NCI-H2171 (cell line): ENCODE results near the gene POP5.
"Not testable (repeated sequence)": the region's sequence is repeated elsewhere in the genome, so short reads cannot be mapped to it uniquely, and the experiment has no call there.

ENCODE experiments used
- DNase-seq: peaks from one replicate; lab custom pipeline; 2025; lab: John Stamatoyannopoulos, UW

POP5 gene, protein sequence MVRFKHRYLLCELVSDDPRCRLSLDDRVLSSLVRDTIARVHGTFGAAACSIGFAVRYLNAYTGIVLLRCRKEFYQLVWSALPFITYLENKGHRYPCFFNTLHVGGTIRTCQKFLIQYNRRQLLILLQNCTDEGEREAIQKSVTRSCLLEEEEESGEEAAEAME

DNA sequence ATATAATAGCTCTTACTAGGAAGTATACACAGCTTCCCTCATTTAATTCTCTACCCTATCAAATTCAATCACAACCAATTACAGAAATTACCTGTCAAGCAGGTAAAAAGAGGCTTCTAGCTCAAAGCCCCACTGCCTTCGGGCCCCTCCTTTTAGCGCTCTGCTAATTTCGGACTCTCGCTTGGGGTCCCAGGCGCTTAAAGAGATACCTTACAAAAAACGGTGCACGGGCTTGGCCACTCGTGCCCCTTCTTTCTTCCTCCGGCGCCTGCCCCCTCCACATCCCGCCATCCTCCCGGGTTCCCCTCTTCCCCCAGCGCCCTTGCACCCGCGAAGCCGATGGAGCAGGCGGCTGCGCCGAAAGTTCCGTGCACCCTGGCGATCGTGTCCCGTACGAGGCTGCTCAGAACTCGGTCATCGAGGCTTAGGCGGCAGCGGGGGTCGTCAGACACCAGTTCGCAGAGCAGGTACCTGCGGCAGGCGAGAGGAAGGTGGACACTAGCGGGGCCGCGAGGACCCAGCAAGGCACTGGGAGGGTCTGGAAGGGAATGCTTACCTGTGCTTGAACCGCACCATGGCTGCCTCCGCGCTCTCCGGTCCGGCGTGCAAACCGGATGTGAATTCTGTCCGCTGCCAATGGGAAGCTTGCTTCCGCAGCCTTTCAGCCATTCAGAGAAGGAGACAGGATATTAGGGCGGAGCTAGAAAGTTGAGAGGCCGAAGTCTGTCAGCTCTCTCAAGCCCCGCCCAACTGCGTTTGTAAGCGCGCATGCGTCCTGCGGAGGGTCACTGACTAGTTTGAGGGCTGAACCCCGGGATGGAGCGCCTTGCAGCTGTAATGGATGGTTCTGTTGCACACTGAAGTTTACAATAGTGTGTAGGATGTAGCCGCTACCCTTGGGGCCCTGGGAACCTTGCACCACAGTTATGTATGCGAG, at the start of gene POP5:
TSS of gene POP5 (minus strand) at position 616 of the 937 bp plus-strand sequence. CDS start at position 576, 40 bp downstream.
- DNase-seq: peak; percentile 97

DNA sequence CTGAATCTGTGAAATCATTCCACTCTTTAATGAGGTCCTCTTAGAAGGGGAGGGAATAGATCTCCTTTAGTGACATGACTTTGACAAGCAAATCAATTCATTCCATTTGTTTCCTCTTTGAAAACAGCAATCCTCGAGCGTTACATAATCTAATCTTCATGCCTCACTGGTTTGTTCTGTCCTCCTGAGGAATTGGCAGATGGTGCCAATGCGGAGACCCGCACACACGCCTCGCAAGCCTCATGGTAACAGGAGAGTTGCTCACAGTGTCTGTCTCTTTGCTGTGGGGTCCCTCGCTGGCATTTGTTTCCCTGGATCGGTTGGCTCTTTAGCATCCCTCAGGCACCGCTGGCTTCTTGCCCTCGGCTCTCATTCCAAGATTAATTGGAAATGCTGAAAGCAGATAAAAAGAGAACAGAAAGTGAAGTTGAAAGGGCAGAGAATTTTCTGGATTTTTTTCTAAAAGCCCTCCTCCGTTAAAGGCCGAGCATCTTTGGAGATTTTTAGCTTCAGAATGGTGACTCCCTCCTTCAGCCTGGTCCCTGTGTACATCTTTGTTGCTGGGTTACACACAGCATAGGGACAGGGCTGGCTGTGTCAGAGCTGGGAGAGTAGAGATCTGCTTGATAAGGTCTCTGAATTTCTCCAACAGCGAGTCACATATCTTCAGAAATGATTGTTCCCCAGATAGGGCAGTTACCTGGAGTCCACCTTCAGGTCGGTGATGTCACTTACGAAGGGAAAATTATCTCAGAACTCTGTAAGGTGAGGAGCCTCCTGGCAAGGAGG, 49.1 kb upstream of the POP5 start:
- peak; percentile 79 for DNase-seq

DNA sequence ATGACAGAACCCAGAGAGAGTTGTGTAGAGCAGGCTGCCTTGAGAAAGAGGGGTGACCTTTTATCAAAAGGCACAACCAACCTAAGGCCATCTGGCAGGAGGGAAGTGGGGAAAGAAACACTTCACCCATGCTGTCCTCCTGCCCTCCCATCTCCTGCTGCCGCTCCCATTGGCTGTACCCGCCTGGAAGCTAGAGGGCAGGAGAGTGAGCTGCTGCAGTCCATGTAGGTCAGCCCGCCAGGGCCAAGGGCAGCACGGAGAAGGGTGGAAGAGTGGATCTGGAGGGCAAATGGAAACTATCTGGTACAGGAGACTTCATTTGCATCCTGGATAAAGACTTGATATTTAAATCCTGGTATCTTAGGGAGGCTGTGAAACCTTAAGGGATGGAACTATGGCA, 47.7 kb upstream of the POP5 start:
- no peak for DNase-seq

DNA sequence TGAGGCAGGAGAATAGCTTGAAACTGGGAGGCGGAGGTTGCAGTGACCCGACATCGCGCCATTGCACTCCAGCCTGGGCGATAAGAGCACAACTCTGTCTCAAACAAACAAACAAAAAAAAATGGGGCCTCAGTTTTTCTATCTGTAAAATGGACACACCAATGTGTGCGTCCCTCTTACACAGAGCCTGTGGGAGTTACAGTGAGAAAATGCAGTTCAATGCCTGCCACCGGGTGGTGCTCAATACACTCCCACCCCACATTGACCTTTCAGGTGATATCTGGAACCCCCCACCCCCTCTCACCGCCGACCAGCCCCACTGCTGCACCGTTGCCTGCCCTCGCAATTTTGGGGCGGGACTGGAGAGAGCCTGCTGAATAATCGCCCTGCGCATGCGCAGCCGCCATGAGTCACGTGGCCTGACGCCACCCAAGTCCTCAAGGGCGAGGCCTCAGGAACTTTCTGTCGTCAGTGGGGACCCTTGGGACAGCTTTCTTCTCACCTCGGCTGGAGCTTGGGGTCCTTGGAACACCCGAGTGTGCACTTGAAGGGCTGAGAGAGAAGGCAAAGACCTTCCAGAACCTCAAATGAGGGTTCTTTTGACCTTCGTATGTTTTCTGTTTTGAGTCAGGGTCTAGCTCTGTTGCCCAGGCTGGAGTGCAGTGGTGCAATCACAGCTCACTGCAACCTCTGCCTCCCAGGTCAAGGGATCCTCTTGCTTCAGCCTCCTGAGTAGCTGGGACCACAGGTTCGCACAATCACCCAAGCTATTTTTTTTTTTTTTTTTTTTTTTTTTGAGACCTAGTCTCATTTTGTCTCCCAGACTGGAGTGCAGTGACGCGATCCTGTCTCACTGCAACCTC, 44.6 kb upstream of the POP5 start:
- DNase-seq: no peak

DNA sequence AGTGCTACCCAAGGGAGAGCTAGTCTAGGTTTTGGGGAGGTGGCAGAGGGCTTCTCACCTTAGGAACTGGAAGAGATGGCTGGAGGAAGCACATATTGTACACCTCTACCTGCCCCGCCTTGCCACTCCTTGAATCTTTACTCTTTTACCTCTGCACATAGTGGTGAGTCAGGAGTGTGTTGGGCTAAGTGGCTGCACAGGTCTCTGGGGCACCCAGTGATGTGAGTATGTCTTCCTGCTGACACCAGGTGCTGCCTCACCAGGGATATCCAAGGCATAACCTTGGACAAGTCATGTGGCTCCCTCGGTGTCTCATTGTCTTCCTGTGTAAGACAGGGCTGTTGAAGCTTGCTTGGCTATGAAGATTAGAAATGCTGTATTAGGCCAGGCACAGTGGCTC, 39.4 kb upstream of the POP5 start:
- no peak for DNase-seq

DNA sequence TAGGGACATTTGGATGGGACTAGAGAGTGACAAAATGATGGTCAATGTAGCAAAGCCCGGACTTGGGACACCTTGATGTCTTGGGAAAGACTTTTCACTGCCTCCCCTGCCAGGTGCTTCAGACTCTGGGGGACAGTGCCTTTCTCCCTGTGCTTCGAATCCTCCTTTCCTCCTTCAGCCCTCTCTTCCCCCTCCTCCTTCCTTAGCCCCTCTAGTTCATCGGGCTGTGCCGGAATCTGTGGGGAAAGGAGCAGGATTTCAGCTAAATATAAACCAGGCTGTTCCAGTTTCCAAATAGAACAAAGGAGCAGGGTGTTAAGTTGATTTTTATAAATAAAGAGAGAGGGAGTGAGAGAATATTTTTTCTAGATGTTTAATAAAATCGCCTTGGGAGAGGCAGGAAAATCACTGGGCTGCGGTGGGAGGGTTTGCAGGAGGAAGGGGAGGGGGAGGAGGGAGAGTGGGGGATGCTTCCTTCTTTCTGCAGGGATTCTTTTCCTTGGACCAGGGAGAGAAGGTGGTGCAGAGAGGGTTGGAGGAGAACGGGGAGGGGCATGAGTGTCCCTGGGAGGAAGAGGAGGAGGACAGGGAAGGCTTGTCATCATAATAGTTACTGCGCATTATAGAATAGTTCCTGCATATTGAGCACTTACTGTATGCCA, 37.9 kb upstream of the POP5 start:
- no peak for DNase-seq

DNA sequence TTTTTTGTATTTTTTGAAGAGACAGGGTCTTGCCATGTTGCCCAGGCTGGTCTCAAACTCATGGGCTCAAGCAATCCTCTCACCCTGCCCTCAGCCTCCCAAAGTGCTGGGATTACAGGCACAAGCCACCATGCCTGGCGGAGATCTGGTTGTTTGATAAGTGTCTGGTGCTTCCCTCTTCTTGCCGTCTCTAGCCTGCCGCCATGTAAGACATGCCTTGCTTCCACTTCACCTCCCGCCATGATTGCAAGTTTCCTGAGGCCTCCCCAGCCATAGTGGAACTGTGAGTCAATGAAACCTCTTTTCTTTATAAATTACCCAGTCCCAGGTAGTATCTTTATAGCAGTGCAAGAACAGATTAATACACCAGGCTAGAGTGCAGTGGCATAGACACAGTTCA, 36.6 kb upstream of the POP5 start:
- not testable (repeated sequence) for DNase-seq

DNA sequence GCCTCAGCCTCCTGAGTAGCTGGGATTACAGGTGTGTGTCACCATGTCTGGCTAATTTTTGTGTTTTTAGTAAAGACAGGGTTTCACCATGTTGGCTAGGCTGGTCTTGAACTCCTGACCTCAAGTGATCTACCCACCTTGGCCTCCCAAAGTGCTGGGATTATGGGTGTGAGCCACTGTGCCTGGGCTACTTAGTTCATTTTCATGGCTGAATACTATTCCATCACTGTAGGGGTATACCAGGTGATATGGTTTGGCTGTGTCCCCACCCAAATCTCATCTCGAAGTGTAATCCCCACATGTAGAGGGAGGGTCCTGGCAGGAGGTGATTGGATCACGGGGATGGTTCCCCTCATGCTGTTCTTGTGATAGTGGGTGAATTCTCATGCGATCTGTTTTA, 36.0 kb upstream of the POP5 start:
- not testable (repeated sequence) for DNase-seq

DNA sequence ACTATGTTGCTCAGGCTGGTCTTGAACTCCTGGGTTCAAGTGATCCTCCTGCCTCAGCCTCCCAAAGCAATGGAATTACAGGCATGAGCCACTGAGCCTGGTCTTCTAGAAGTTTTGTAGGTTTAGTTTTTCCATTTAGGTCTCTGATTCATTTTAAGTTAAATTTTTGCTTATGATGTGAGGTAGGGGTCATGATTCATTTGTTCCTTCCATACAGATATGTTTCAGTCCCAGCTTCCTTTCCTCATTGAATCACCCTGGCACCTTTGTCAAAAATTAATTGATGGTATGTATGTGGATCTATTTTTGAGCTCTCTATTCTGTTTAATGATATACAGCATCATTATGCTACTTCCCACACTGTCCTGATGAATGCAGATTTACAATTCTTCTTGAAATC, 33.6 kb upstream of the POP5 start:
- DNase-seq: no peak

DNA sequence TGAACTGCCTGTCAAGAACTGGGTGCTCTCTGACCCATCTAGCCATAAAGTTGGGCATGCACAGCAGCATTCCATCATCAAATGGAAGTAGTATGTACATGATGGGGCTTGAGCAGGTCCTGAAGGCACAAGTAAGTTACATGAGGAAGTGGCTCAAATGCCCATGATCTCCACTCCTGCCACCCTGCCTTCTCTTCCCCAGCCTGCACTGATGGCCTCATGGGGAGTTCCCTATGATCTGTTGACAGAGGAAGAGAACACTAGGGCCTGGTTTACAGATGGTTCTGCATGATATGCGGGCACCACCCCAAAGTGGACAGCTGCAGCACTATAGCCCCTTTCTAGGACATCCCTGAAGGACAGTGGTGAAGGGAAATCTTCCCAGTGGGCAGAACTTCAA, 30.3 kb upstream of the POP5 start:
- DNase-seq: not testable (repeated sequence)

DNA sequence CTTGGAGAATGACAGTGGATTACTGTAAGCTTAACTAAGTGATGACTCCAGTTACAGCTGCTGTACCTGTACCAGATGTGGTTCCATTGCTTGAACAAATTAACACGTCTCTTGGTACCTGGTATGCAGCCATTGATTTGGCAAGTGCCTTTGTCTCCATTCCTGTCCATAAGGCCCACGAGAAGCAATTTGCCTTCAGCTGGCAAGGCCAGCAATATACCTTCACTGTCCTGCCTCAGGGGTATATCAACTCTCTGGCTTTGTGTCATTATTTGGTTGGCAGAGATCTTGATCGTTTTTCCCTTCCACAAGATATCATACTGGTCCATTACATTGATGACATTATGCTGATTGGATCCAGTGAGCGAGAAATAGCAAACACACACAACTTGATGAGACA, 29.4 kb upstream of the POP5 start:
- no peak for DNase-seq

DNA sequence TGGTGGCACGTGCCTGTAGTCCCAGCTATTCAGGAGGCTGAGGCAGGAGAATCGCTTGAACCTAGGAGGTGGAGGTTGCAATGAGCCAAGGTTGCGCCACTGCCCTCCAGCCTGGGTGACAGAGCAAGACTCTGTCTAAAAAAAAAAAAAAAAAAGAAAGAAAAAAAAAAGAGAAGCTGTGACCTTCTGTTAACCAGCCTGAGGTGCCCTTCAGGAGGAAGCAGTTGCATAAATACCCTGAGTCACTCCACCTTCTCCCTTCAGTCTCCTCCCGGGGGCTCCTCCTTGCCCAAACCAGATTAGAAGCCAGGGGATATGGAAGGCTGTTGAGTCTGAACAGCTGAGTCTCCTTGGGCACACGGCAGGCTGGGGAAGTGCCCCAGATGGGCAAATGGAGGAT, 21.2 kb upstream of the POP5 start:
- DNase-seq: not testable (repeated sequence)

DNA sequence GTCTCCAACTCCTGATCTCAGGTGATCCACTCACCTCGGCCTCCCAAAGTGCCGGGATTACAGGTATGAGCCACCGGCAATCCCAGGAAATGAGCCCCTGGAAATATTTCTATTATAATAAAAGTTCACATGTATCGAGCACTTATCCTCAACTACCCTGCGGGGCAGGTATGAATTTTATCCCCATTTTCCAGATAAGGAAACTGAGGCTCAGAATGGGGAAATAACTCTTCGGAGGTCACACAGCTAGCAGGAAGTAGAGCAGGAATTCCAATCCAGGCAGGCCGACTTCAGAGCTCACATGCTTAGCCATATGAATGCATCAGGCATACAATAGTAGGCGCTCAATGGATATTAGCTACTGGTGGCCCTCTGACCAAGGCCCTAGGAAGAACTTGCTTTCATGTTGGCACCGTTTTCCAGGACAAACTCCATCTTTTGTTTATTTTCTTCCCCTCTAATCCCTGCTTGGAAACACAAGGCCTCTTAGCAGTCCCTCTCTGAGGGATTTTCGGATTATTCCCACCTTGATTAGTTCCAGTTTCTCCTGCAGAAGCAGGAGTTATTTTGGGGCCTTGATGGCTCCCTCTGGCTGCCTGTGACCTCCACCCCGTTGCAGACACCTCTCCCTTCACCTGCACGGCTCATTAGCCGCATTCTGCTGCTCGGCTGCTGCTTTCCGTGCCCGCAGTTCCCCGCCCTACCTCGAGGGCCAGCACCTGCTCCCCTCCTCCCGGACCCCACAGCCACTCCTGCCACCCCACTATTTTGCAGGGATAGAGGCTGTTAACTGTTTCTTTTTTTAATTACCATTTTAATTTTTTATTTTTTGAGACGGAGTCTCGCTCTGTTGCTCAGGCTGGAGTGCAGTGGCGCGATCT, 18.7 kb upstream of the POP5 start:
- DNase-seq: peak; percentile 43

DNA sequence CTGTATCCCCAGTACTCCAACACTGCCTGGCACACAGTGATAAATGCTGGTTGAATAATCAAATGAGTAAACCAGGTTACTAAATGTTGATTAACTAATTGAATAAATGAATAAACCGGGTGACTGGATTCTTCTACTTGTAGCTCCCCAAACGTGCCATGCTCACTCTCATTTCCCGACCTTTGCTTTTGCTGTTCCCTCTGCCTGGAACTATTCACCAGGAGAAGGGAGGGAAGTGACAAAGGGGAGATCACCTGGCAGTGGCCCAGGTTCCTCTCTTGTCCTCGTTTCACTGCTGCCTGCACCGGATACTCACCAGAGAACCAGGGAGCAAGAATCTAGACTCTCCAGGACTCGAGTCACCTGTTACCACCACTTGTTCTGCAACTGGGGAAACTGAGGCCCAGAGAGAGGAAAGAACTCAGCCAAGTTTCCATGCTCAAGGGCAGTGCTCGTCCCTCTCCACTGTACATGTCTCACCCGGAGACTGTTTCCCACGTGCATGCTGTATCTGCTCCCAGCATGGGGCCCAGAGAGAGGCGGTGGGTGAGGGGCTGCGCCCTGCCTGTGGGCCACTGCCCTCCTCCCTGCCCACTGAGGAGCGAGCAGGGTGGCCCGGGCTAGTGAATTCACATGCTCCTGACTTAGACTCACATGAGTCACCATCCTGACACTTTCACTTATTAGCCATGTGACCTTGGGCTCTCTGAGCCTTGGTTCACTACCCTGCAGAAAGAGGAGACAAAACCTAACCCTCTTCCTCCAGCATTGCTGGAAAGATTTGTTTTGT, 17.7 kb upstream of the POP5 start:
- no peak for DNase-seq

DNA sequence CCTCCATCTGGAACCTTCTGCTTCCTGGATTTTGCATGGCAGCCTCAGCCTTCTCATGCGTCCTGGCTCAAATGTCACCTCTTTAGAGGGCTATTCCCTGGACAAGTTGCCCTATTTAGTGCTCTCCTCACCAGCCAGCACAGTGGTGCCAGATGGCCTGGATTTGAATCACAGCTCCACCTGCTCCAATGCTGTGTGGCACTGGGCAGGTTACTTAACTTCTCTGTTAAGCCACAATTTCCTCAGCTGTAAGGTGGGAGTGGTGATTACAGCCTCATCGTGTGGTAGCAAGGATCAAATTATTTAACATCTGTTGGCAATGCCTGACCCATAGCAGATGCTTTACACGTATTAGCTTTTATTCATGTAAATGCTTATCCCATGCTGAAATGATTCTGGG, 16.7 kb upstream of the POP5 start:
- no peak for DNase-seq

DNA sequence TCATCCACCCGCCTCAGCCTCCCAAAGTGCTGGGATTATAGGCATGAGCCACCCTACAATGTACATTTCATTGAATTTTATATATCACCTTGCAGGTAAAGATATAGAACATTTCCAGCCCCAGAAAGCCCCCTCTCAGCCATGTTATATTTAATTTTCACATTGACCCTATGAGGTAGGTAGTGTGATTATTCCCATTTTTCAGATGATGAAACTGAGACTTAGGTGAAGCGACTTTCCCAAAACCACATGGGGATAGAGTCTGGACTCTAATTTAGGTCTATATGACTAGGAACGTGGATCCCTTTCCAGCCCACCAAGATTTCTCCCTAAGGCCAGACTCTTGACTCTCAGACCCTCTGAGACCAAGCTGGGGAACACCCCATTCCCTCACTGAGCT, 15.7 kb upstream of the POP5 start:
- DNase-seq: no peak

DNA sequence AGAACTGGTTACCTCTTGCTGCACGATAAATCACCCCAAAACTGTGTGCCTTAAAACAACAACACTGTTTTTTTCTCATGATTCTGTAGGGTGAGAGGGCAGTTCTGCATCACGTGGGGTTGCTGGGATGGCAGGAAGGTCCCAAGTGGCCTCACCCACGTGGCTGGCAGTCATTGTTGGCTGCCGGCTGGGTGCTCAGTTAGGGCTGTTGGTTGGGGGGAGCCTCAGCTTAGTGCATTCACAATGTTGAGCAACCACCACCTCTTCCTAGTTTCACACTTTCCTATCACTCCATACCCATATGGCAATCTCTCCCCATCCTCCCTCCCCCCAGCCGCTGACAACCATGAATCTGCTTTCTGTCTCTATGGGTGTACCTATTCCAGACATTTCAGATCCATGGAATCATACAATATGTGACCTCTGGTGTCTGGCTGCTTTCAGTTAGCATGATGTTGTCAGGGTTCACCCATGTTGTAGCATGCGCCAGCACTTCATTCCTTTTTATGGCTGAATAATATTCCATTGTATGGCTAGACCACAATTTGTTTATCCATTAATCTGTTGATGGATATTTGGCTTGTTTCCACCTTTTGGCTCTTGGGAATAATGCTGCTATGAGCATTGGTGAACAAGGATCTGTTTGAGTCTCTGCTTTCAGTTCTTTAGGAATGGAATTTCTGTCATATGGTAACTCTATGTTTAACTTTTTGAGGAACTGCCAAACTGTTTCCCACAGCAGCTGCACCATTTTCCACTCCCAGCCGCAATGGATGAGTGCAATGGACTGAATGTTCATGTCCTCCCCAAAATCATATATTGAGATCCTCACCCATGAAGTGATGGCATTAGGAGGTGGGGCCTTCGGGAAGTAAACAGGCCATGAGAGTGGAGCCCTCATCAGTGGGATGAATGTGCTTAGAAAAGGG, 11.2 kb upstream of the POP5 start:
- DNase-seq: no peak

DNA sequence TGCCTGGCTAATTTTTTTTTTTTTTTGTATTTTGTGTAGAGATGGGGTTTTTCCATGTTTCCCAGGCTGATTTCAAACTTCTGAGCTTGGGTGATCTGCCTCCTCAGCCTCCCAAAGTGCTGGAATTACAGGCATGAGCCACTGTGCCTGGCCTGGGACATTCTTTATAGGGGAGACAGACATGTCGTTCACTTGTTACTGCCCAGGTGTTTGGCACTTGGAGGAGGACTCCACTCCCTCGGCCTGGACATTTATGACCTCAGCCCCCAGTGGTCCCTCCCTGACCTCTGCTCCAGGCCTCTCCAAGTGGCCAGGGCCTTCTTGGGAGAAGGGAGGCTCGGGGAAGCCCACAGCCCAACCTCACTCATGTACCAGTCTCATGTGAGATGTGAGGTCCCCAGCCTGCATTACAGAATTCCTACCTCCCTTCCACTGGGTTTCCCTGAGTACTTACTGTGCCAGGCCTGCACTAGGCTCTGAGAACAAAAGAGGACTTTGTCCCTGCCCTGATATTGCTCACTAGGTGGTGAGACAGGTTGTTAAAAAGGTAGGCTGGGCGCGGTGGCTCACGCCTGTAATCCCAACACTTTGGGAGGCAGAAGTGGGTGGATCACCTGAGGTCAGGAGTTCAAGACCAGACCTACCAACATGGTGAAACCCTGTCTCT, 9.7 kb upstream of the POP5 start:
- no peak for DNase-seq
